Testis (tissue), 2 donors: Measurements from ENCODE around the gene CPO.

ENCODE experiments used
- CTCF ChIP-seq, 3 experiments: fragments of 450-650 bp in 2 of 3; fragments of 200-600 bp in 1 of 3; sonication (generic) in 1 of 3; IDR thresholded peaks; one replicate each; pipeline ENCODE4 v1.5.1; 2016 to 2019; ENCODE audit warnings: antibody characterized with exemption in 3 of 3, mild to moderate bottlenecking in 2 of 3, moderate library complexity in 1 of 3
- POLR2A ChIP-seq: fragments of 450-650 bp; IDR thresholded peaks from one replicate; pipeline ENCODE4 v1.6.1; 2017; ENCODE audit warnings: antibody characterized with exemption, mild to moderate bottlenecking, moderate library complexity

- no peak for TF ChIP-seq CTCF (IDR thresholded peaks at IDR 0.05)
- no peak for TF ChIP-seq POLR2A
Observed at GRCh38 chr2:206986943-206987342, 47.6 kb downstream of the CPO start.
